ENCODE data around the gene ASB16. TPM values are rescaled to one million over a fixed set of nuclear protein-coding genes. Genes with fewer than 3 reads are reported as not detected.

The ASB16 gene
- total and polyA plus RNA-seq, 9 of the 15 experiments (the other 6 are each of a cell fraction or from before 2014, with no cell fraction given), result 0.03 to 0.07 TPM; not detected in 7

DNA sequence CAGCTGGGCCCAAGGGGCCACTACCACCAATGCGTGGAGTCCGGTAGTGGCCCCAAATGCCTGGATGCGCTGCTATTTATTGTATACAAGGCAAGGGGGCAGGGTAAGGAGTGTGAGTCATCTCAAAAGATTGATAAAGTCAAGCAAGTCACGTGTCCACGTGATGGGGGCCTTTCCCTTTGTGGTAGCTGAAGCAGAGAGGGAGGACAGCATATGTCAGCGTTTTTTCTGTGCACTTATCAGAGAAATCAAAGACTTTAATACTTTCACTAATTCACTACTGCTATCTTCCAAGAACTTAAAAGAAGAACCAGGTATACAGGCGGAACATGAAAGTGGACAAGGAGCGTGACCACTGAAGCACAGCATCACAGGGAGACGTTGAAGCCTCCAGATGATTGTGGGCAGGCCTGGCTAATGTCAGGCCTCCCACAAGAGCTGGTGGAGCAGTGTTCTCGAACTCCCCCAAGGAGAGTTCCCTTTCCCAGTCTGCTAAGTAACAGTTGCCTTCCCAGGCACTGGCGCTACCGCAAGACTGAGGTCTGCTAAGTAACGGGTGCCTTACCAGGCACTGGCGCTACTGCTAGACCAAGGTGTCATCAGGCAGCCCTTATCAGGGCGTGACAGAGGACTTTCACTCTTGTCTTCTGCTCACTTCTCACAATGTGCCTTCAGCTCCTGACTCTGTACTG lies 10.8 kb upstream of the ASB16 start (continued):
- TF ChIP-seq, protein P1, sequence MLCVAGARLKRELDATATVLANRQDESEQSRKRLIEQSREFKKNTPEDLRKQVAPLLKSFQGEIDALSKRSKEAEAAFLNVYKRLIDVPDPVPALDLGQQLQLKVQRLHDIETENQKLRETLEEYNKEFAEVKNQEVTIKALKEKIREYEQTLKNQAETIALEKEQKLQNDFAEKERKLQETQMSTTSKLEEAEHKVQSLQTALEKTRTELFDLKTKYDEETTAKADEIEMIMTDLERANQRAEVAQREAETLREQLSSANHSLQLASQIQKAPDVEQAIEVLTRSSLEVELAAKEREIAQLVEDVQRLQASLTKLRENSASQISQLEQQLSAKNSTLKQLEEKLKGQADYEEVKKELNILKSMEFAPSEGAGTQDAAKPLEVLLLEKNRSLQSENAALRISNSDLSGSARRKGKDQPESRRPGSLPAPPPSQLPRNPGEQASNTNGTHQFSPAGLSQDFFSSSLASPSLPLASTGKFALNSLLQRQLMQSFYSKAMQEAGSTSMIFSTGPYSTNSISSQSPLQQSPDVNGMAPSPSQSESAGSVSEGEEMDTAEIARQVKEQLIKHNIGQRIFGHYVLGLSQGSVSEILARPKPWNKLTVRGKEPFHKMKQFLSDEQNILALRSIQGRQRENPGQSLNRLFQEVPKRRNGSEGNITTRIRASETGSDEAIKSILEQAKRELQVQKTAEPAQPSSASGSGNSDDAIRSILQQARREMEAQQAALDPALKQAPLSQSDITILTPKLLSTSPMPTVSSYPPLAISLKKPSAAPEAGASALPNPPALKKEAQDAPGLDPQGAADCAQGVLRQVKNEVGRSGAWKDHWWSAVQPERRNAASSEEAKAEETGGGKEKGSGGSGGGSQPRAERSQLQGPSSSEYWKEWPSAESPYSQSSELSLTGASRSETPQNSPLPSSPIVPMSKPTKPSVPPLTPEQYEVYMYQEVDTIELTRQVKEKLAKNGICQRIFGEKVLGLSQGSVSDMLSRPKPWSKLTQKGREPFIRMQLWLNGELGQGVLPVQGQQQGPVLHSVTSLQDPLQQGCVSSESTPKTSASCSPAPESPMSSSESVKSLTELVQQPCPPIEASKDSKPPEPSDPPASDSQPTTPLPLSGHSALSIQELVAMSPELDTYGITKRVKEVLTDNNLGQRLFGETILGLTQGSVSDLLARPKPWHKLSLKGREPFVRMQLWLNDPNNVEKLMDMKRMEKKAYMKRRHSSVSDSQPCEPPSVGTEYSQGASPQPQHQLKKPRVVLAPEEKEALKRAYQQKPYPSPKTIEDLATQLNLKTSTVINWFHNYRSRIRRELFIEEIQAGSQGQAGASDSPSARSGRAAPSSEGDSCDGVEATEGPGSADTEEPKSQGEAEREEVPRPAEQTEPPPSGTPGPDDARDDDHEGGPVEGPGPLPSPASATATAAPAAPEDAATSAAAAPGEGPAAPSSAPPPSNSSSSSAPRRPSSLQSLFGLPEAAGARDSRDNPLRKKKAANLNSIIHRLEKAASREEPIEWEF (CRISPR knock-in tag; IDR thresholded peaks at IDR 0.05), result no peak
- TF ChIP-seq, protein P2, sequence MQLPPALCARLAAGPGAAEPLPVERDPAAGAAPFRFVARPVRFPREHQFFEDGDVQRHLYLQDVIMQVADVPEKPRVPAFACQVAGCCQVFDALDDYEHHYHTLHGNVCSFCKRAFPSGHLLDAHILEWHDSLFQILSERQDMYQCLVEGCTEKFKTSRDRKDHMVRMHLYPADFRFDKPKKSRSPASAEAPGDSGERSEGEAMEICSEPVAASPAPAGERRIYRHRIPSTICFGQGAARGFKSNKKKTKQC (CRISPR knock-in tag; IDR thresholded peaks at IDR 0.05), result no peak
- TF ChIP-seq RHOXF2B (CRISPR knock-in tag; conservative IDR thresholded peaks at IDR 0.05) (no peak), SMARCB1 (IDR thresholded peaks at IDR 0.05; ENCODE audit: insufficient read length, low read depth) (no peak), ZNF431 (CRISPR knock-in tag; IDR thresholded peaks at IDR 0.05) (no peak), CXXC5 (CRISPR knock-in tag; IDR thresholded peaks at IDR 0.05) (peak; percentile 59; the same call in 1 of the 2 replicates), TCF7 (IDR thresholded peaks at IDR 0.05; ENCODE audit: borderline replicate concordance) (no peak), EHMT2 (IDR thresholded peaks at IDR 0.05) (peak; percentile 57; the same call in 1 of the 2 replicates), COPS2 (conservative IDR thresholded peaks at IDR 0.05) (no peak), ETV1 (tag; conservative IDR thresholded peaks at IDR 0.05; ENCODE audit: low read depth) (no peak)
- TF ChIP-seq, protein P3, sequence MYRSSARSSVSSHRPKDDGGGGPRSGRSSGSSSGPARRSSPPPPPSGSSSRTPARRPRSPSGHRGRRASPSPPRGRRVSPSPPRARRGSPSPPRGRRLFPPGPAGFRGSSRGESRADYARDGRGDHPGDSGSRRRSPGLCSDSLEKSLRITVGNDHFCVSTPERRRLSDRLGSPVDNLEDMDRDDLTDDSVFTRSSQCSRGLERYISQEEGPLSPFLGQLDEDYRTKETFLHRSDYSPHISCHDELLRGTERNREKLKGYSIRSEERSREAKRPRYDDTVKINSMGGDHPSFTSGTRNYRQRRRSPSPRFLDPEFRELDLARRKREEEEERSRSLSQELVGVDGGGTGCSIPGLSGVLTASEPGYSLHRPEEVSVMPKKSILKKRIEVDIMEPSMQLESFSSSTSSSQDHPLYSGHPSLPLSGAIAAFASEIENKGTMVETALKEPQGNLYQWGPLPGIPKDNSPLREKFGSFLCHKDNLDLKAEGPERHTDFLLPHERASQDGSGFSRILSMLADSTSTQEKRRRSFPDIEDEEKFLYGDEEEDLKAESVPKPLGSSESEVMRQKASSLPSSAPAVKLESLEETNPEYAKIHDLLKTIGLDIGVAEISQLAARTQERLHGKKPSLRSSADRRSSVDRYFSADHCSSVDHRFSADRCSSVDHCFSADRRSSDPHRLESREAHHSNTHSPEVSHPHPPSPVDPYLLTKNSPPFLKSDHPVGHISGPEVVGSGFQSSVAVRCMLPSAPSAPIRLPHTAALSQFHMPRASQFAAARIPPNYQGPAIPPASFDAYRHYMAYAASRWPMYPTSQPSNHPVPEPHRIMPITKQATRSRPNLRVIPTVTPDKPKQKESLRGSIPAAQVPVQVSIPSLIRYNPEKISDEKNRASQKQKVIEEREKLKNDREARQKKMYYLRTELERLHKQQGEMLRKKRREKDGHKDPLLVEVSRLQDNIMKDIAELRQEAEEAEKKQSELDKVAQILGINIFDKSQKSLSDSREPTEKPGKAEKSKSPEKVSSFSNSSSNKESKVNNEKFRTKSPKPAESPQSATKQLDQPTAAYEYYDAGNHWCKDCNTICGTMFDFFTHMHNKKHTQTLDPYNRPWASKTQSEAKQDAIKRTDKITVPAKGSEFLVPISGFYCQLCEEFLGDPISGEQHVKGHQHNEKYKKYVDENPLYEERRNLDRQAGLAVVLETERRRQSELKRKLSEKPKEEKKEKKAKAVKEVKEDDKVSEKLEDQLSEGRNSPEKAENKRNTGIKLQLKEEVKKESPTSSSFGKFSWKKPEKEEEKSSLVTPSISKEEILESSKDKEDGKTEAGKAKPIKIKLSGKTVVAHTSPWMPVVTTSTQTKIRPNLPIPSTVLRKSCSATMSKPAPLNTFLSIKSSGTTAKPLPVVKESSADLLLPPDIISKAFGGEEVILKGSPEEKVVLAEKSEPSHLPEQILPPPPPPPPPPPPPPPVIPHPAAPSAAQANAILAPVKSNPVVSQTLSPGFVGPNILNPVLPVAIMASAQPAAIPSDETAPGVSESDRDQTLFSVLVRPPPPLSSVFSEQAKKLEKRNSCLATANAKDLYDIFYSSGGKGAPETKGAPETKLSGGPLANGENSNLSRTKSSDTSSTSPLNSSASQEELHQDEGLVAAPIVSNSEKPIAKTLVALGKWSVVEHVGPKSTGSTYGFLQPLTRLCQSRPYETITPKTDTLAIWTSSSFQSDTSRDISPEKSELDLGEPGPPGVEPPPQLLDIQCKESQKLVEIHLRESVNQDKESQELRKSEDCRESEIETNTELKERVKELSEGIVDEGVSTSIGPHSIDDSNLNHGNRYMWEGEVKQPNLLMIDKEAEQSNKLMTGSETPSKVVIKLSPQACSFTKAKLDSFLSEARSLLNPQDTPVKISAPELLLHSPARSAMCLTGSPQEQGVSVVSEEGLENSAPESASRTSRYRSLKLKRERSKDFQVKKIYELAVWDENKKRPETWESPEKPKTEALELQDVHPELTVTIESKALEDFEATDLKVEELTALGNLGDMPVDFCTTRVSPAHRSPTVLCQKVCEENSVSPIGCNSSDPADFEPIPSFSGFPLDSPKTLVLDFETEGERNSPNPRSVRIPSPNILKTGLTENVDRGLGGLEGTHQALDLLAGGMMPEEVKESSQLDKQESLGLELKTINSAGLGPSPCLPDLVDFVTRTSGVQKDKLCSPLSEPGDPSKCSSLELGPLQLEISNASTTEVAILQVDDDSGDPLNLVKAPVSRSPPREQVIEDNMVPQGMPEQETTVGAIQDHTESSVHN (IDR thresholded peaks at IDR 0.05; ENCODE audit: borderline replicate concordance in 1 of 2, low read depth in 1 of 2), result peak in 1 of 2 experiments; percentile 93; a peak in 2 of 4 replicates
